ENCODE data around the gene BMP8B.
"Not testable (repeated sequence)": the region's sequence is repeated elsewhere in the genome, so short reads cannot be mapped to it uniquely, and the experiment has no call there.

DNA sequence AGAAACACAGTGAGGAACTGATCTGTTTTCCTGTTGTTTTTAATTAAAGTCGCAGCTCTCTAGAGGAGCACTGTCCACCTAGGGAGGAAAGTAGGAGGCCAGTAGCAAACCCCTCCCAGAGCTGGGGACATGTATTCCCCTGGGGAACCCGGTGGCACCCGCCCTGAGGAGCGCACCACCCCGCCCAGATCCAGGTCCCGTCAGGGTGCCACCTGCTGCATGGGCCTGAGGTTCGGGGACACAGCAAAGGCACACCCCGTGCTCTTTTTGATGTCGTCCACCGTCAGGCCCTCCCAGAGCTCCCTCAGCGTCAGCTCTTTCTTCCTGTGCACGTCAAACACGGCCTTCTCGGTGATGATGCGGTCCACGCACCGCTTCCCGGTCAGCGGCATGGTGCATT lies 19.2 kb downstream of the BMP8B start:
- not testable (repeated sequence) for TF ChIP-seq EZH2 (IDR thresholded peaks at IDR 0.05; ENCODE audit: borderline replicate concordance)
- TF ChIP-seq, protein P1, sequence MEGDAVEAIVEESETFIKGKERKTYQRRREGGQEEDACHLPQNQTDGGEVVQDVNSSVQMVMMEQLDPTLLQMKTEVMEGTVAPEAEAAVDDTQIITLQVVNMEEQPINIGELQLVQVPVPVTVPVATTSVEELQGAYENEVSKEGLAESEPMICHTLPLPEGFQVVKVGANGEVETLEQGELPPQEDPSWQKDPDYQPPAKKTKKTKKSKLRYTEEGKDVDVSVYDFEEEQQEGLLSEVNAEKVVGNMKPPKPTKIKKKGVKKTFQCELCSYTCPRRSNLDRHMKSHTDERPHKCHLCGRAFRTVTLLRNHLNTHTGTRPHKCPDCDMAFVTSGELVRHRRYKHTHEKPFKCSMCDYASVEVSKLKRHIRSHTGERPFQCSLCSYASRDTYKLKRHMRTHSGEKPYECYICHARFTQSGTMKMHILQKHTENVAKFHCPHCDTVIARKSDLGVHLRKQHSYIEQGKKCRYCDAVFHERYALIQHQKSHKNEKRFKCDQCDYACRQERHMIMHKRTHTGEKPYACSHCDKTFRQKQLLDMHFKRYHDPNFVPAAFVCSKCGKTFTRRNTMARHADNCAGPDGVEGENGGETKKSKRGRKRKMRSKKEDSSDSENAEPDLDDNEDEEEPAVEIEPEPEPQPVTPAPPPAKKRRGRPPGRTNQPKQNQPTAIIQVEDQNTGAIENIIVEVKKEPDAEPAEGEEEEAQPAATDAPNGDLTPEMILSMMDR (IDR thresholded peaks at IDR 0.05; ENCODE audit: poor library complexity), result not testable (repeated sequence)

Data from hepatocyte (in vitro differentiated cells).